DMS114 treated with DMSO at 0.1 percent for 48 hours (cell line): Measurements from ENCODE around the gene MYOC.
"Not testable (repeated sequence)": the region's sequence is repeated elsewhere in the genome, so short reads cannot be mapped to it uniquely, and the experiment has no call there.

Experiments
- DNase-seq: peaks from one replicate; lab custom pipeline; 2025; ENCODE audit not compliant: unreplicated experiment; lab: John Stamatoyannopoulos, UW

The MYOC gene

GRCh38 chr1:171652234-171652822 lies at the start of gene MYOC:
Gene MYOC (minus strand): TSS chr1:171652688. CDS start chr1:171652611, 77 bp downstream.
- no peak for DNase-seq

- no peak for DNase-seq
These were observed 47.0 kb upstream of the MYOC start for GRCh38 chr1:171699531-171699930.

GRCh38 chr1:171695772-171696171 lies 43.3 kb upstream of the MYOC start:
- not testable (repeated sequence) for DNase-seq

GRCh38 chr1:171693541-171693940 lies 41.1 kb upstream of the MYOC start:
- not testable (repeated sequence) for DNase-seq

GRCh38 chr1:171683870-171684269 lies 31.4 kb upstream of the MYOC start:
- no peak for DNase-seq

- DNase-seq = no peak
These were observed 27.9 kb upstream of the MYOC start for GRCh38 chr1:171680339-171680738.

GRCh38 chr1:171676823-171677222 lies 24.3 kb upstream of the MYOC start:
- DNase-seq = no peak

GRCh38 chr1:171674431-171675405 lies 22.2 kb upstream of the MYOC start:
- no peak for DNase-seq

GRCh38 chr1:171670739-171671138 lies 18.3 kb upstream of the MYOC start:
- no peak for DNase-seq

- DNase-seq = no peak
These were observed 15.9 kb upstream of the MYOC start for GRCh38 chr1:171668372-171668771.

GRCh38 chr1:171666114-171666769 lies 13.8 kb upstream of the MYOC start:
- DNase-seq = no peak

GRCh38 chr1:171664976-171665375 lies 12.5 kb upstream of the MYOC start:
- no peak for DNase-seq

- DNase-seq = no peak
These were observed 11.5 kb upstream of the MYOC start for GRCh38 chr1:171663854-171664575.

GRCh38 chr1:171663036-171663853 lies 10.8 kb upstream of the MYOC start:
- DNase-seq = no peak

GRCh38 chr1:171661076-171661650 lies 8.7 kb upstream of the MYOC start:
- no peak for DNase-seq

GRCh38 chr1:171656206-171656605 lies 3.7 kb upstream of the MYOC start:
- DNase-seq = not testable (repeated sequence)

GRCh38 chr1:171655746-171656116 lies 3.2 kb upstream of the MYOC start:
- no peak for DNase-seq

GRCh38 chr1:171654942-171655745 lies 2.7 kb upstream of the MYOC start:
- DNase-seq = no peak
